NOMO-1 (cell line): Measurements from ENCODE around the gene COLEC11.
"Not testable (repeated sequence)": the region's sequence is repeated elsewhere in the genome, so short reads cannot be mapped to it uniquely, and the experiment has no call there.

Experiments
- DNase-seq, 2 experiments: peaks; one replicate each; lab custom pipeline; 2025; ENCODE audit not compliant: unreplicated experiment in 2 of 2; lab: John Stamatoyannopoulos, UW

Gene COLEC11

GRCh38 chr2:3604207-3604877 lies 9.4 kb downstream of the COLEC11 start:
- DNase-seq, result no peak

GRCh38 chr2:3604991-3605961 lies 10.4 kb downstream of the COLEC11 start:
- DNase-seq, result no peak

- DNase-seq, result no peak
These were observed 11.1 kb downstream of the COLEC11 start for GRCh38 chr2:3606028-3606369.

DNA sequence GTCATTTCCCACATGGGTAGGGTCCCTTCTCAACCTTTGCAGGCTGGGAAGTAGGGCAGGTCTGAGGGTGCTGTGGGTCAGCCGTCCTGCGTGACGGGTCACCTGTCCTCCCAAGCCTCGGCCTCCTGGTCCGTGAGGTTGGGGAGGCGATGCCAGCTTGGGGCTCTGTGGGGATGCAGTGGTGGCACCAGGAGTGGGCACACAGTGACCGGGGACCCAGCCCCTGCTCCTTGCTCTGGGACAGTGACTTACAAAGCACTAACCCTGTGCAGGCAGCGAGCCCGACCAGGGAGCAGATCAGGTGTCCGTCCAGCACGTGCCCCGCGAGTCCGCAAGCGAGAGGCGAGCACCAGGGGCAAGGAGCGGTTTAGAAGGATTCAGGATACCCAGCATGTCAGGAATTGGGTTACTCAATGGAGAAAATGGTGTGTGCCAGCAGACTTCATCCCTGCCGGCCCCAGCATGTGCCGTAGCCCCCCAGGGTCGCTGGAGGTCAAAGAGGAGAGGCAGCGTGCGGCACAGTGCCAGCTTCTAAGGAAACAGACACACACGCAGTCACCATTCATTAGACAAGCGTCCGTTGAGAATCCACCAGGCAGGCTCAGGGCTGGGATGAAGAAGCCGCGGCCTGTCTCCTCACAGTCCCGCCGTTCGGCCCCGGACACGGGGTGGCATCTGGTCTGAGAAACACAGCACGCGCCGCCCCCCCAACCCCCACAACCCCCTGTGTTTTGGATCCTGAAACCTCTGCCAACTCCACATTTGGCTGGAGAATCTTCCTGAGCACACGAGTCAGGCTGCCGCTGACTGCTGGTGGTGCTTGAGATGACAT lies 11.7 kb downstream of the COLEC11 start:
- no peak for DNase-seq

- no peak for DNase-seq
These were observed 13.7 kb downstream of the COLEC11 start for GRCh38 chr2:3608373-3609278.

DNA sequence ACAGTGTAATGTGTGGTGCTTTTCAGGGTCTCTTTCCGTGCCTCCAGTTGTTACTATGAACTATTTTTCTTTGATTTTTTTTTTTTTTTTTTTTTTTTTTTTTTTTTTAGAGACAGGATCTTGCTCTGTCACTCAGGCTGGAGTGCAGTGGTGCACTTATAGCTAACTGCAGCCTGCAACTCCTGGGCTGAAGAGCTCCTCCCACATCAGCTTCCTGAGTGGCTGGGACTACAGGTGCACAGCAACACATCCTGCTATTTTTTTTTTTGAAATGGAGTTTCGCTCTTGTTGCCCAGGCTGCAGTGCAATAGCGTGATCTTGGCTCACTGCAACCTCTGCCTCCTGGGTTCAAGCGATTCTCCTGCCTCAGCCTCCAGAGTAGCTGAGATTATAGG lies 14.4 kb downstream of the COLEC11 start:
- DNase-seq, result not testable (repeated sequence)

- DNase-seq, result no peak
These were observed 15.5 kb downstream of the COLEC11 start for GRCh38 chr2:3610415-3610814.

DNA sequence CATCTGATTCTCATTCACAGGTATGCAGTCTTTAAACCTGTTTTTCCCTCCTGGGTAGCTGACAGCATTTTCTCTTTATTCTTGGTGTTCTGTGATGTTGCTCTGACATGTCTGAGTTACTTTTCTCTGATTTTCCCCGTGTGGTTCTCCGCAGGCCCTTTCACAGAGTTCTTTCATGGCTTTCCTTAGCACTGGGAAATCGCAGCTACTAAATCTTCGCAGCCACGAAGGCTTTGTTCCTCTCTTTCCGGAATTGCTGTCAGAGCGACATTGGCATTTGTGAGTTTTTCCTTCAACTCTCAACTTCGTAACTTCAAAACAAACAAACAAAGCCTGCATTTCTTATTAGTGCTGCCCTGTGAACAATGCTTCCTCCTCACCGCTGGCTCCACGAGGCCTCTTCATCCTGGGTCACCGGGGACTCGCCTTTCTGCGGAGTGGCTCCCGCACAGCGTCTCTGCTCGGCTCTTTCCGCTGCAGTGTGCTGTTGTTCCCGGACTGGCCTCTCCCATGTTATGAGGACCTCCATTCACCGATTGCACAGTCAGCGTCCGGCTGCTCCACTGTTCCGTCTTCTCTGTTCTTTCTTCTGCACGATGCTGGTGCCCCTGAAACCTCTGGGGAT lies 16.1 kb downstream of the COLEC11 start:
- no peak for DNase-seq

DNA sequence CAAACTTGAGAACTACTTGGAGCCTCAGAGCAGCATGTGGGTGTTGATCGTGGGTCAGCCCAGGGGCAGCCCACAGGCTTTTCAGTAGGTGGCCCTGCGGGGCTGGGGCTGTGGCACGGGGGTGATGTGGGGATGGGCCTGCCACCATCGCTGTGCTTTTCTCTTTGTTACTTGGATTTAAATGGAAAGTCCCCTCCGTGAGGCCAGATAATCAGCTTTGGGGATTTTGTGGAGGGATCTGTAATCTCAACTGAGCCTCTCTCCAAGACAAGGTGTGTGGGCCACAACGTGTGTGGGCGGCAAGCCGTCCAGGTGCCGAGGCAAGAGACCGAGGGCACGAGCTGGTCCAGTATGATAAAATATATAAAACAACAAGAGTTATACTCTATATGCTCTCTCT lies 16.7 kb downstream of the COLEC11 start:
- DNase-seq, result no peak

- DNase-seq, result no peak
These were observed 18.0 kb downstream of the COLEC11 start for GRCh38 chr2:3612639-3613523.

DNA sequence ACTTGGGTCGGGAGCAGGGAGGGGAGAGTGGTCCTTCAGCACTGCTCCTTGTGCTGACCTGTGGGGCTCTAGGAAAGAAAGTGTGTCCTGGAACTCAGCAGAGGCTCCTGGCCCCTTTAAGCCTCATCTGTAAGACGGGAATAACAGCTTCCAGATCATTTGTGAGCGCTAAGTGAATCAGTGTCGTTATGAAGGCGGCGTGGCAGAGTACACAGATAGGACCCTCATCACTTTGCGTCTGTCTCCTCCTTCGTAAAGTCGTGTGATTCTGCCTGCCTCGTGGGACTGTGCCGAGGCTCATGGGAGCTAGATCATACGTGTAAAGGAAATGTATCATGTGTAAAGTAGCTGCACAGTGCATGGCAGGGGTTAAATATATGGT lies 18.6 kb downstream of the COLEC11 start:
- no peak for DNase-seq

GRCh38 chr2:3614743-3615142 lies 19.8 kb downstream of the COLEC11 start:
- DNase-seq, result not testable (repeated sequence)

DNA sequence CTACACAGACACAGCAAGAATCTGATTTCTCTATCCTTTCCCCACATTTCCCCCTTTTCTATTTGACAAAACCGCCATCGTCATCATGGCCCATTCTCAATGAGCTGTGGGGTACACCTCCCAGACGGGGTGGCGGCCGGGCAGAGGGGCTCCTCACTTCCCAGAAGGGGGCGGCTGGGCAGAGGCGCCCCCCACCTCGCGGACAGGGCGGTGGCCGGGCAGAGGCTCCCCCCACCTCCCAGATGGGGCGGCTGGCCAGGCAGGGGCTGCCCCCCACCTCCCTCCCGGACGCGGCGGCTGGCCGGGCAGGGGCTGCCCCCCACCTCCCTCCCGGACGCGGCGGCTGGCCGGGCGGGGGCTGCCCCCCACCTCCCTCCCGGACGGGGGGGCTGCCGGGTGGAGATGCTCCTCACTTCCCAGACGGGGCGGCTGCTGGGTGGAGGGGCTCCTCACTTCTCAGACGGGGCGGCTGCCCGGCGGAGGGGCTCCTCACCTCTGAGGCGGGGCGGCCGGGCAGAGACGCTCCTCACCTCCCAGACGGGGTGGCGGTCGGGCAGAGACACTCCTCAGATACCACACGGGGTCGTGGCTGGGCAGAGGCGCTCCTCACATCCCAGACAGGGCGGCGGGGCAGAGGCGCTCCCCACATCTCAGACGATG lies 20.8 kb downstream of the COLEC11 start:
- not testable (repeated sequence) for DNase-seq

- DNase-seq, result not testable (repeated sequence)
These were observed 21.7 kb downstream of the COLEC11 start for GRCh38 chr2:3616435-3617197.

- no peak for DNase-seq
These were observed 22.4 kb downstream of the COLEC11 start for GRCh38 chr2:3617198-3617890.

DNA sequence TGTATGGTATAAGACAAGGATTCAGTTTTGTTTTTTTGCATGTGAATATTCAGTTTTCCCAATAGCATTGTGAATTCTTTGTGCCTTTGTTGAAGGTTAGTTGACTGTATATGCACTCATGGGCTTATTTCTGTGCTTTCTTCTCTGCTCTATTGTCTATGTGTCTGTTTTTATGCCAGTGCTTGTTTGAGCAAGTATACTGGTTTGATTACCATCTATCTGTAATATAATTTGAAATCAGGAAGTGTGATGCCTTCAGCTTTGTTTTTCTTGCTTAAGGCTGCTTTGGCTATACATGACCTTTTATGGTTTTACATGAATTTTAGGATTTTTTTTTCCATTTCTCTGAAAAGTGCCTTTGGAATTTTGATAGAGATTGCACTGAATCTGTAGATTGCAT lies 23.5 kb downstream of the COLEC11 start:
- no peak for DNase-seq

DNA sequence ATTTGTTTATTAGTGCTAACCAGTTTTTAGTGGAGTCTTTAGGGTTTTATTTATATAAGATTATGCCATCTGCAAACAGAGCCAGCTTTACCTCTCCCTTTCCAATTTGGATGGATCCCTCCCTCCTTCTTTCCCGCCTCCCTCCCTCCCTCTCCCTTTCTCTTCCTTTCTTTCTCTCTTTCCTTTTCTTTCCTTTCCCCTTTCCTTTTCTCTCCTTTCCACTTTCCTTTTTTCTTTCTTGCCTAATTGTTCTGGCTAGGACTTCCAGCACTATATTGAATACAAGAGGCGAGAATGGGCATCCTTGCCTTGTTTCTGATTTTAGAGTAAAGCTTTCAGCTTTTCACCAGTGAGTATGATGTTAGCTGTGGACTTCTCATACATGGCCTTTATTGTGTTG lies 24.1 kb downstream of the COLEC11 start:
- DNase-seq, result no peak
